ENCODE data around the gene ARHGAP27. TPM values are rescaled to one million over a fixed set of nuclear protein-coding genes. Genes with fewer than 3 reads are reported as not detected.

The ARHGAP27 gene
- total and polyA plus RNA-seq, 2 of the 4 experiments (the other 2 are of a cell fraction): under 0.01 to 0.89 TPM

GRCh38 chr17:45395569-45396415, 36.9 kb downstream of the ARHGAP27 start:
- no peak overlapping the region; the same call in 1 of the 2 replicates for H2AK5ac ChIP-seq (ENCODE audit: low read depth, low read length)
- no peaks in the 10 kb centered on the region for H3K79me1 ChIP-seq (ENCODE audit: low read depth in 1 of 2, low read length in 2 of 2)
- H3K9me1 ChIP-seq (ENCODE audit: insufficient read depth, low read length): no peaks in the 10 kb centered on the region
- H2AFZ ChIP-seq (replicated peaks; ENCODE audit: low read length, poor library complexity): peak overlapping the region; percentile 99
- H4K20me1 ChIP-seq (ENCODE audit: insufficient read depth, low read length): no peaks in the 10 kb centered on the region
- dilution Hi-C loops (cut with HindIII; ENCODE audit: low sequenced_read_pairs, unreplicated experiment) (no loop called here), in situ Hi-C loops (cut with MboI; ENCODE audit: low sequenced_read_pairs) (no loop called here), intact Hi-C loops (cut with micrococcal nuclease) (loop anchor here (1.0 to 2.0 kb wide), 2 partner anchors 30 to 437 kb away; no protein-coding TSS in a partner anchor)
- no TSS peak for BruUV-seq (replicated peaks)
- H3K9me3 ChIP-seq (ENCODE audit: control insufficient read depth, insufficient read depth, low read length): no peaks in the 10 kb centered on the region
- H4K5ac ChIP-seq (ENCODE audit: low read depth, low read length): peak overlapping the region; percentile 56; the same call in 1 of the 2 replicates
- ATAC-seq (ENCODE audit: low read depth) (peak; percentile 5; the same call in 1 of the 2 replicates), DNase-seq (no peak)
- H3K23ac ChIP-seq (ENCODE audit: low read depth, low read length): no peak overlapping the region
- no peaks in the 10 kb centered on the region for H3K36me3 ChIP-seq (ENCODE audit: control insufficient read depth, insufficient read depth, low read length)
- no peak overlapping the region for H3K4me3 ChIP-seq (ENCODE audit: insufficient read depth, low read depth, low read length)
- H3K9ac ChIP-seq (ENCODE audit: low read depth, low read length): peak overlapping the region; percentile 53; the same call in 1 of the 2 replicates
- no peak overlapping the region for H4K91ac ChIP-seq (ENCODE audit: insufficient read depth, low read depth, low read length)
- 0 out of 2 replicates have a peak overlapping the region, but pooled peaks have one; percentile 18 for H2BK120ac ChIP-seq (ENCODE audit: low read depth, low read length)
- POLR2A ChIA-PET (ENCODE audit: unreplicated experiment): no interaction called here
- H3K18ac ChIP-seq (ENCODE audit: low read depth, low read length): no peak overlapping the region
- WGBS, 2 experiments (ENCODE audit: extremely low coverage in 2 of 2, insufficient read length in 1 of 2): 53% methylated on average over 14 of the region's 60 CpGs; no CpG with 5 or more reads in 1 of the 2 experiments
- H2BK20ac ChIP-seq (ENCODE audit: low read depth, low read length): no peak overlapping the region
- peaks cover 9% of the 10 kb centered on the region; the same call in 1 of the 2 replicates for H3K27me3 ChIP-seq (ENCODE audit: control insufficient read depth, insufficient read depth, low read length)
- TF ChIP-seq MXI1 (IDR thresholded peaks at IDR 0.05; ENCODE audit: borderline replicate concordance, low read depth, low read length): no peak
- TF ChIP-seq BHLHE40 (IDR thresholded peaks at IDR 0.05; ENCODE audit: low read depth, low read length): no peak
- no peak for TF ChIP-seq CEBPB (IDR thresholded peaks at IDR 0.05; ENCODE audit: low read depth, low read length)
- TF ChIP-seq SMC3 (IDR thresholded peaks at IDR 0.05; ENCODE audit: low read depth, low read length): no peak
- no peak for TF ChIP-seq RCOR1 (IDR thresholded peaks at IDR 0.05; ENCODE audit: insufficient replicate concordance, low read length)
- no peak for TF ChIP-seq USF2 (IDR thresholded peaks at IDR 0.05; ENCODE audit: low read depth, low read length)
- TF ChIP-seq ELK1 (IDR thresholded peaks at IDR 0.05; ENCODE audit: borderline replicate concordance, low read depth, low read length): no peak
- no peak for TF ChIP-seq NFE2L2 (IDR thresholded peaks at IDR 0.05; ENCODE audit: low read depth, low read length)
- TF ChIP-seq MAZ (IDR thresholded peaks at IDR 0.05; ENCODE audit: borderline replicate concordance, low read depth, low read length): no peak
- no peak overlapping the region for H2BK5ac ChIP-seq (ENCODE audit: low read depth, low read length, poor library complexity, severe bottlenecking)
- H3K4ac ChIP-seq (ENCODE audit: low read depth, low read length): peak overlapping the region; percentile 38
- peak overlapping the region; percentile 75 for H2AK9ac ChIP-seq (replicated peaks; ENCODE audit: low read depth, low read length, poor library complexity)
- CTCF ChIA-PET: interaction anchor here (0.8 kb wide), 1 partner anchor 31 kb away, joined by 3 read pairs; no protein-coding TSS in a partner anchor
- H3K4me2 ChIP-seq (ENCODE audit: low read depth, low read length): peak overlapping the region; percentile 43; the same call in 1 of the 2 replicates
- H4K8ac ChIP-seq (ENCODE audit: low read depth in 2 of 2, low read length in 2 of 2): peak overlapping the region; percentile 77 to 91; a peak in 3 of 4 replicates
- peaks cover 5% of the 10 kb centered on the region for H3K4me1 ChIP-seq (ENCODE audit: control insufficient read depth, insufficient read depth, low read length)
- no peak overlapping the region; the same call in 1 of the 2 replicates for H3K14ac ChIP-seq (replicated peaks; ENCODE audit: low read depth, low read length)
- no peak overlapping the region; the same call in 1 of the 2 replicates for H3K27ac ChIP-seq (ENCODE audit: insufficient read depth, low read length)
- no peak overlapping the region for H2BK15ac ChIP-seq (ENCODE audit: low read depth, low read length)
- no peak overlapping the region for H3K56ac ChIP-seq (ENCODE audit: extremely low read depth, insufficient read depth, low read length)

Data from IMR-90 (cell line).